GM12892 (cell line): ENCODE results near the gene RNASE9.

Experiments used
- POLR2A ChIP-seq: IDR thresholded peaks from 2 replicates; pipeline ENCODE4 v1.6.1; 2011; ENCODE audit warnings: low read depth, low read length, control low read depth
- POLR2AphosphoS5 ChIP-seq: IDR thresholded peaks from 2 replicates; pipeline ENCODE4 v1.6.1; 2011; ENCODE audit warnings: low read depth, low read length, control low read depth
- TAF1 ChIP-seq: IDR thresholded peaks from 2 replicates; pipeline ENCODE4 v1.6.1; 2011; ENCODE audit warnings: low read depth, mild to moderate bottlenecking, control low read depth, low read length, borderline replicate concordance

DNA sequence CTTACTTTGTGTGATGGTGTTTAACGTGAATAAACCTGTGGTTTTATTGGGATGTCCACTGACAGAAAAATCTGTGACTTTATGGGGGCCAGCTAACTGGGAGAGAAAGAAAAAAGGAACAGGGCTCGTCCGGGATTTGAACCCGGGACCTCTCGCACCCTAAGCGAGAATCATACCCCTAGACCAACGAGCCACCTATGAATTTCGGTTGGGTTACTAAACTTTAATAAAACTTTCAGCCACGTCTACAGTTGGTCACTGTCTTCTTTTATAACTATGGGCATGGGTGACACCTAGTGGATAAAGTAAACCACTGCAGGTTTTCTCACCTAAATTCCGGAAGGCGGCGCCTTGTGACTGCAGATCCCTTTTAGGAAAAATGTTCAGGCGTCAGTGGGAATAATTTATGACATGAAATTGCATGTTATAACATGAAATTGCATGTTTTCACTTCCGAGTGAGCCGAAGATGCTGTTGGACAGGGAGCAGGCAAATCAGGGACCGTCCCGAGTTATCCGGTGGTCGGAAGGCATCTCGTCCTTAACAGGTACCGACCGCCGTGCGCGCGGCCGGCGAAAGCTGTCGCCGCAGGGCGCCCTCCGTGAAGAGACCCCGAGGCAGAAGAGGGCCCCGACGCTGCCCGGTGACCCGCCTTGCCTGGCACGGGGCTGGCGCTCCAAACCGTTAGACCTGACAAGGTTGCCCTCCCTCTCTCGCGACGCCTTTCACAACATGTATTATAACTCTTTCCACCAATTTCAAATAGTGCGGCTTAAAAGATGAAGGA lies 48.6 kb upstream of the RNASE9 start:
- no peak for TF ChIP-seq POLR2A
- no peak for TF ChIP-seq TAF1
- TF ChIP-seq POLR2AphosphoS5 = no peak
